Breast epithelium (tissue), 4 donors: Measurements from ENCODE around the gene INSIG1. TPM values are rescaled to one million over a fixed set of nuclear protein-coding genes. Genes with fewer than 3 reads are reported as not detected.

Experiments
- DNase-seq, 2 donors: peaks; one replicate each; pipeline ENCODE4 v3.0.0-alpha.2; 2019; ENCODE audit warnings: low spot score in 2 of 2
- H3K27ac ChIP-seq, 2 donors: fragments of 200-600 bp; sonication (generic) in 1 of 2; one replicate each; pipeline ENCODE4 v1.5.1; 2016 to 2019; ENCODE audit warnings: mild to moderate bottlenecking in 1 of 2
- H3K27me3 ChIP-seq, 2 donors: fragments of 200-600 bp; sonication (generic) in 1 of 2; one replicate each; pipeline versions ENCODE4 v1.5.1 to v1.6.0; 2017 to 2019; ENCODE audit warnings: control low read depth in 1 of 2, mild to moderate bottlenecking in 1 of 2
- H3K36me3 ChIP-seq: fragments of 200-600 bp; one replicate; pipeline ENCODE4 v1.5.1; 2019
- H3K4me1 ChIP-seq, 2 donors: fragments of 200-600 bp; sonication (generic); one replicate each; pipeline ENCODE4 v1.5.1; 2016 to 2019; ENCODE audit warnings: control low read depth in 1 of 2
- H3K4me3 ChIP-seq, 3 donors: fragments of 200-600 bp; sonication (generic); 1 replicate in 2 of 3; 2 replicates in 1 of 3; pipeline ENCODE4 v1.5.1; 2016 to 2019; ENCODE audit warnings: mild to moderate bottlenecking in 3 of 3, moderate library complexity in 2 of 3
- H3K9me3 ChIP-seq, 2 donors: fragments of 200-600 bp; sonication (generic) in 1 of 2; one replicate each; pipeline ENCODE4 v1.5.1; 2016 to 2019; ENCODE audit warnings: control low read depth in 1 of 2
- CTCF ChIP-seq, 3 donors: fragments of 450-650 bp; IDR thresholded peaks; one replicate each; pipeline ENCODE4 v1.5.1; 2016 to 2017; ENCODE audit warnings: antibody characterized with exemption in 3 of 3, mild to moderate bottlenecking in 3 of 3, moderate library complexity in 3 of 3
- POLR2A ChIP-seq: fragments of 450-650 bp; IDR thresholded peaks from one replicate; pipeline ENCODE4 v1.6.1; 2016; ENCODE audit warnings: antibody characterized with exemption, mild to moderate bottlenecking, moderate library complexity
- POLR2AphosphoS5 ChIP-seq, 3 donors: sonication (generic); formaldehyde crosslinking; IDR thresholded peaks; one replicate each; pipeline ENCODE4 v1.6.1; 2017; ENCODE audit warnings: antibody characterized with exemption in 3 of 3
- intact Hi-C: fragments of 100-400 bp; cut with DNase I; formaldehyde crosslinking; loops from one replicate; pipeline ENCODE4 v1.15.1; 2023; ENCODE audit warnings: low total_unique reads
- total RNA-seq, 3 donors: library from RNA; depleted of rRNA; stranded (reverse); fragments of >200 nt; gene quantifications; one replicate each; pipeline ENCODE4 v1.1.0, GENCODE V29; 2016

The INSIG1 gene
- total RNA-seq, 3 donors from 2014 or later: 37.0 to 89.6 (median 66.0) TPM

- Histone ChIP-seq H3K9me3 (no peaks in the 10 kb centered on the region), H3K4me3 (no peak overlapping the region), H3K4me1 (no peaks in the 10 kb centered on the region), H3K36me3 (no peaks in the 10 kb centered on the region), H3K27ac (no peak overlapping the region), H3K27me3 (no peaks in the 10 kb centered on the region)
- TF ChIP-seq CTCF (IDR thresholded peaks at IDR 0.05) (no peak), POLR2A (no peak), POLR2AphosphoS5 (IDR thresholded peaks at IDR 0.05) (no peak)
- intact Hi-C loops: no loop called here
- DNase-seq: no peak
These were observed 4.9 kb upstream of the INSIG1 start for GRCh38 chr7:155292680-155293226.

- intact Hi-C loops: no loop called here
- TF ChIP-seq POLR2A: no peak
- no peak for TF ChIP-seq POLR2AphosphoS5 (IDR thresholded peaks at IDR 0.05)
- no peak for TF ChIP-seq CTCF (IDR thresholded peaks at IDR 0.05)
- Histone ChIP-seq H3K9me3 (no peaks in the 10 kb centered on the region), H3K27ac (no peak overlapping the region), H3K4me3 (no peak overlapping the region), H3K27me3 (no peaks in the 10 kb centered on the region), H3K4me1 (peaks cover 0 to 5% of the 10 kb centered on the region in 2 donors), H3K36me3 (no peaks in the 10 kb centered on the region)
- no peak for DNase-seq
These were observed 3.8 kb upstream of the INSIG1 start for GRCh38 chr7:155293721-155294510.

- Histone ChIP-seq H3K36me3 (no peaks in the 10 kb centered on the region), H3K27me3 (no peaks in the 10 kb centered on the region), H3K4me1 (peaks cover 0 to 5% of the 10 kb centered on the region in 2 donors), H3K9me3 (no peaks in the 10 kb centered on the region), H3K27ac (no peak overlapping the region), H3K4me3 (no peak overlapping the region)
- DNase-seq: no peak
- intact Hi-C loops: no loop called here
- no peak for TF ChIP-seq POLR2A
- TF ChIP-seq POLR2AphosphoS5 (IDR thresholded peaks at IDR 0.05): no peak
- TF ChIP-seq CTCF (IDR thresholded peaks at IDR 0.05): no peak
These were observed 3.2 kb upstream of the INSIG1 start for GRCh38 chr7:155294511-155294778.

- TF ChIP-seq CTCF (IDR thresholded peaks at IDR 0.05) (no peak), POLR2A (no peak), POLR2AphosphoS5 (IDR thresholded peaks at IDR 0.05) (no peak)
- Histone ChIP-seq H3K27me3 (no peaks in the 10 kb centered on the region), H3K4me3 (no peak overlapping the region), H3K27ac (no peak overlapping the region), H3K9me3 (no peaks in the 10 kb centered on the region), H3K4me1 (peaks cover 0 to 11% of the 10 kb centered on the region in 2 donors), H3K36me3 (no peaks in the 10 kb centered on the region)
- DNase-seq: no peak
- intact Hi-C loops: no loop called here
These were observed 2.2 kb upstream of the INSIG1 start for GRCh38 chr7:155295511-155295910.

- peaks cover 0 to 11% of the 10 kb centered on the region in 2 donors for H3K4me1 ChIP-seq
- no peaks in the 10 kb centered on the region for H3K36me3 ChIP-seq
- TF ChIP-seq CTCF (IDR thresholded peaks at IDR 0.05) (no peak), POLR2A (no peak), POLR2AphosphoS5 (IDR thresholded peaks at IDR 0.05) (no peak)
- peak overlapping the region; percentile 53 to 91 (median 85) for H3K4me3 ChIP-seq
- no peaks in the 10 kb centered on the region for H3K9me3 ChIP-seq
- H3K27me3 ChIP-seq: no peaks in the 10 kb centered on the region
- intact Hi-C loops: no loop called here
- no peak for DNase-seq
- peak overlapping the region; percentile 93 to 96 for H3K27ac ChIP-seq
These were observed 1.5 kb upstream of the INSIG1 start for GRCh38 chr7:155296006-155296787.
